PC-9 (cell line): ENCODE measurements around the gene GRPR. TPM values are rescaled to one million over a fixed set of nuclear protein-coding genes. Genes with fewer than 3 reads are reported as not detected.
"Not testable (repeated sequence)": the region's sequence is repeated elsewhere in the genome, so short reads cannot be mapped to it uniquely, and the experiment has no call there.

ENCODE experiments used
- BruUV-seq: library from RNA; stranded (reverse); fragments of 400-500 nt; replicated peaks from 2 replicates; lab custom pipeline; 2021; lab: Mats Ljungman, UMichigan
- CTCF ChIA-PET: fragments of 300-600 bp; sonication (Branson Sonifier 250); formaldehyde crosslinking; loops from one replicate; lab custom pipeline; 2022; ENCODE audit warnings: antibody characterized with exemption; lab: Charles Lee
- POLR2A ChIA-PET: fragments of 300-600 bp; sonication (Branson Sonifier 250); formaldehyde crosslinking; loops from one replicate; lab custom pipeline; 2022; ENCODE audit warnings: antibody characterized with exemption; ENCODE audit not compliant: unreplicated experiment; lab: Charles Lee
- DNase-seq, 2 experiments: peaks; one replicate each; pipeline versions ENCODE4 v3.0.0 to v3.0.0-alpha.2; 2015 to 2022; ENCODE audit warnings: mixed read lengths in 1 of 2
- H2AFZ ChIP-seq: fragments of 200-600 bp; sonication (generic); 2 replicates; pipeline ENCODE4 v1.8.1; 2017; ENCODE audit warnings: antibody characterized with exemption
- H3F3A ChIP-seq: fragments of 200-600 bp; sonication (generic); 2 replicates; pipeline ENCODE4 v1.8.1; 2017; ENCODE audit warnings: antibody characterized with exemption, mild to moderate bottlenecking, low read depth; ENCODE audit not compliant: insufficient read depth
- H3K27ac ChIP-seq: fragments of 200-600 bp; sonication (generic); 2 replicates; pipeline ENCODE4 v1.6.1; 2016; ENCODE audit warnings: mixed run types
- H3K27me3 ChIP-seq: fragments of 200-600 bp; sonication (generic); 2 replicates; pipeline ENCODE4 v1.6.1; 2016; ENCODE audit warnings: low read depth, mixed run types; ENCODE audit not compliant: insufficient read depth
- H3K36me3 ChIP-seq: fragments of 200-600 bp; sonication (generic); 2 replicates; pipeline ENCODE4 v1.6.1; 2016; ENCODE audit warnings: low read depth, mixed run types
- H3K4me1 ChIP-seq: fragments of 200-600 bp; sonication (generic); replicated peaks from 2 replicates; pipeline ENCODE4 v1.6.1; 2016; ENCODE audit warnings: mixed run types; ENCODE audit not compliant: insufficient read depth
- H3K4me2 ChIP-seq: fragments of 200-600 bp; sonication (generic); 2 replicates; pipeline ENCODE4 v1.6.1; 2017; ENCODE audit warnings: mixed run types
- H3K4me3 ChIP-seq: fragments of 200-600 bp; sonication (generic); 2 replicates; pipeline ENCODE4 v1.6.1; 2016; ENCODE audit warnings: mixed run types
- H3K79me2 ChIP-seq: fragments of 200-600 bp; sonication (generic); 2 replicates; pipeline ENCODE4 v1.6.1; 2017; ENCODE audit warnings: low read depth, mixed run types
- H3K9me2 ChIP-seq: fragments of 200-600 bp; sonication (generic); 2 replicates; pipeline ENCODE4 v1.8.1; 2017; ENCODE audit warnings: mild to moderate bottlenecking; ENCODE audit not compliant: insufficient read depth
- H3K9me3 ChIP-seq: fragments of 200-600 bp; sonication (generic); 2 replicates; pipeline ENCODE4 v1.8.1; 2016; ENCODE audit warnings: low read depth; ENCODE audit not compliant: insufficient read depth
- H4K20me1 ChIP-seq: fragments of 200-600 bp; sonication (generic); 2 replicates; pipeline ENCODE4 v1.8.1; 2017; ENCODE audit not compliant: insufficient read depth
- CTCF ChIP-seq: fragments of 200-600 bp; sonication (generic); conservative IDR thresholded peaks from 2 replicates; pipeline ENCODE4 v1.6.1; 2017; ENCODE audit warnings: mixed run types, antibody characterized with exemption, mild to moderate bottlenecking, moderate library complexity
- EZH2 ChIP-seq: fragments of 200-600 bp; sonication (generic); IDR thresholded peaks from 2 replicates; pipeline ENCODE4 v1.8.0; 2017; ENCODE audit warnings: antibody characterized with exemption, low read depth
- intact Hi-C: fragments of 100-400 bp; cut with micrococcal nuclease; formaldehyde crosslinking; loops from one replicate; pipeline ENCODE4 v1.10.0; 2022; ENCODE audit not compliant: unreplicated experiment
- total RNA-seq: library from RNA; stranded (reverse); gene quantifications from 2 replicates; pipeline ENCODE4 v1.2.3, GENCODE V29; 2021

The GRPR gene
- total RNA-seq, 1 experiment from 2014 or later = 1.1 TPM

GRCh38 chrX:16144420-16144819, 21.1 kb downstream of the GRPR start:
- H3K79me2 ChIP-seq = no peaks in the 10 kb centered on the region
- H4K20me1 ChIP-seq = no peaks in the 10 kb centered on the region
- no peaks in the 10 kb centered on the region for H3K9me3 ChIP-seq
- H3K27ac ChIP-seq = no peak overlapping the region
- ChIA-PET CTCF (no interaction called here), POLR2A (no interaction called here)
- intact Hi-C loops = no loop called here
- no peak for TF ChIP-seq EZH2
- TF ChIP-seq CTCF = no peak
- DNase-seq = no peak
- no peaks in the 10 kb centered on the region for H3K36me3 ChIP-seq
- no peaks in the 10 kb centered on the region for H3K27me3 ChIP-seq
- H2AFZ ChIP-seq = no peak overlapping the region
- H3K4me3 ChIP-seq = no peak overlapping the region
- no peaks in the 10 kb centered on the region for H3F3A ChIP-seq
- no peaks in the 10 kb centered on the region for H3K9me2 ChIP-seq
- H3K4me1 ChIP-seq = peaks cover 13% of the 10 kb centered on the region; the same call in 1 of the 2 replicates
- no peak overlapping the region for H3K4me2 ChIP-seq
- BruUV-seq = no TSS peak

GRCh38 chrX:16145093-16145492, 21.7 kb downstream of the GRPR start:
- H3K27ac ChIP-seq, CTCF ChIA-PET, BruUV-seq, H3K4me3 ChIP-seq, H2AFZ ChIP-seq, POLR2A ChIA-PET, H3K36me3 ChIP-seq, H3K79me2 ChIP-seq, H3K27me3 ChIP-seq, H3K9me2 ChIP-seq, H4K20me1 ChIP-seq, DNase-seq, intact Hi-C loops, H3F3A ChIP-seq, H3K4me2 ChIP-seq, H3K9me3 ChIP-seq: not testable (repeated sequence)
- peaks cover 16% of the 10 kb centered on the region; the same call in 1 of the 2 replicates for H3K4me1 ChIP-seq

- CTCF ChIA-PET = no interaction called here
These were observed 22.3 kb downstream of the GRPR start for GRCh38 chrX:16145656-16146055.

More at GRCh38 chrX:16145656-16146055, 22.3 kb downstream of the GRPR start:
- intact Hi-C loops = no loop called here
- TF ChIP-seq EZH2 = no peak
- no peak for TF ChIP-seq CTCF
- Histone ChIP-seq H3K79me2 (no peaks in the 10 kb centered on the region), H3K9me2 (no peaks in the 10 kb centered on the region), H3K27ac (no peak overlapping the region), H2AFZ (no peak overlapping the region), H3K4me2 (no peak overlapping the region), H3K4me1 (peaks cover 16% of the 10 kb centered on the region; the same call in 1 of the 2 replicates), H4K20me1 (no peaks in the 10 kb centered on the region), H3K27me3 (no peaks in the 10 kb centered on the region), H3K9me3 (no peaks in the 10 kb centered on the region), H3F3A (no peaks in the 10 kb centered on the region), H3K36me3 (no peaks in the 10 kb centered on the region), H3K4me3 (no peak overlapping the region)
- no TSS peak for BruUV-seq
- no peak for DNase-seq
- POLR2A ChIA-PET = no interaction called here
